Measurements from ENCODE around the gene RYK.

DNA sequence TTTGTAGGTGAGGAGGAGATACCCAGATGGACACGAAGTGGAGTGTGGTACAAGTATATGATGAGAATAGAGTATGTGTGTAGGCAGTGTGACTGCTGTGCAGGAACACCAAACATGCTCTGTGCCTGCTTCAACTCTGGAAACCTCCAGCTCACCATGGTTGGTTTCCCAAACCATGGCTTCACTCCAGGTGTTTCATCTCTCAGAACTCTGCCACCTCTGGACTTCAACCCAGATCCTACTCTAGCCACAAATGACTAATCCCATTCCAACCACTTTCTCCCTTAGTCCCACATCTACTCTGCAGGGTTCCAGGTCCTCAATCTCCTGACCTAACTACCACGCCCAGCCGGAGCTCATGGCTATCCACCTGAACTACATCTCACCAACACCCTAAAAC, 102.1 kb downstream of the RYK start:
- TF ChIP-seq, protein P1, sequence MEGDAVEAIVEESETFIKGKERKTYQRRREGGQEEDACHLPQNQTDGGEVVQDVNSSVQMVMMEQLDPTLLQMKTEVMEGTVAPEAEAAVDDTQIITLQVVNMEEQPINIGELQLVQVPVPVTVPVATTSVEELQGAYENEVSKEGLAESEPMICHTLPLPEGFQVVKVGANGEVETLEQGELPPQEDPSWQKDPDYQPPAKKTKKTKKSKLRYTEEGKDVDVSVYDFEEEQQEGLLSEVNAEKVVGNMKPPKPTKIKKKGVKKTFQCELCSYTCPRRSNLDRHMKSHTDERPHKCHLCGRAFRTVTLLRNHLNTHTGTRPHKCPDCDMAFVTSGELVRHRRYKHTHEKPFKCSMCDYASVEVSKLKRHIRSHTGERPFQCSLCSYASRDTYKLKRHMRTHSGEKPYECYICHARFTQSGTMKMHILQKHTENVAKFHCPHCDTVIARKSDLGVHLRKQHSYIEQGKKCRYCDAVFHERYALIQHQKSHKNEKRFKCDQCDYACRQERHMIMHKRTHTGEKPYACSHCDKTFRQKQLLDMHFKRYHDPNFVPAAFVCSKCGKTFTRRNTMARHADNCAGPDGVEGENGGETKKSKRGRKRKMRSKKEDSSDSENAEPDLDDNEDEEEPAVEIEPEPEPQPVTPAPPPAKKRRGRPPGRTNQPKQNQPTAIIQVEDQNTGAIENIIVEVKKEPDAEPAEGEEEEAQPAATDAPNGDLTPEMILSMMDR (conservative IDR thresholded peaks at IDR 0.05): no peak
- TF ChIP-seq EZH2 (IDR thresholded peaks at IDR 0.05; ENCODE audit: low read depth): no peak
